ENCODE results near the gene LCTL. TPM values are rescaled to one million over a fixed set of nuclear protein-coding genes. Genes with fewer than 3 reads are reported as not detected.

The LCTL gene
- total and polyA plus RNA-seq, 7 donors = 0.01 TPM; not detected in 6

DNA sequence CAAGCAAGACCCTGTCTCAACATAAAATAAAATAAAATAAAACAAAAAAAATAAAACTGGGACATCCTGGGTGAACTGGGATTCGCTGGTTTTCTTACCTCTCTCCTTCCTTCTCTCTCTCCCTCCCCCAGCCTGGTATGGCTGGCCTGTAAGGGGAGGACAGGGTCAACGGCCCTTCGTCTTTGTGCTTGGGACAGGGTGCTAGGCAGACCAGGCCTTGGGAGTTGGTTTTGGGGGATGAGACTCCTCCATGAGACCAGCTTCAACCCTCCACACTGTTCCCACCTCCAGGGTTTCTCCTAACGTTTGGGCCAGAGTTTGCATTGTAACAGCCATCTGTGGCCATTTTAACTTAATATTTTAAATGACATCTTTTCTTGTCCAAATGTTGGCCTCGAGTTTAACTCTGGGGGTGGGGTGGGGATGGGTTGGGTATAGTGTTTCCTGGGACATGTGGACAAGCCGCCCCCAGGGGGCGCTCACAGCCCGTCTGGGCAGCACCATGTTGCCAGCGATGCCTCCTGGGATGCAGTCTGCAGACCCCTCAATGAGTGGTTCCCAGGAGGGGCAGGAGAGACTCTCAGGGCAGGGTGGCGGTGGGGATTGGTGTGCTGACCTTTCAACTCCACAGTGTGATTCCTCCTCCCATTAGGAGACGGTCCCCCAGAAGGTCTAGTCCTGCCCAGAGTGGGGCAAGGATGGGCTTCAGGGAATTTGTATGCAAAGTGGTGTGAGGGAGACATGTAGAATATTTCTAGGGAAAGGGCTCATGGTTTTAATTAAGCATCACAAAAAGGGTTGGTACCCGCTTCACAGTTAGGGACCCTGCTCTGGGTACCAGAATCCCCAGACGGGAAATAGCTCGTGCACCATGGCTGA is 37.7 kb upstream of the LCTL start:
- Histone ChIP-seq H3K4me3 (no peak overlapping the region), H3K36me3 (no peaks in the 10 kb centered on the region), H3K9me3 (no peaks in the 10 kb centered on the region), H3K27ac (no peak overlapping the region), H3K4me1 (no peaks in the 10 kb centered on the region), H3K27me3 (no peaks in the 10 kb centered on the region)
- intact Hi-C loops (cut with DNase I) = loop anchor here (1.0 kb wide), 2 partner anchors 171 to 248 kb away; no protein-coding TSS in a partner anchor
- TF ChIP-seq POLR2A (IDR thresholded peaks at IDR 0.05) (no peak), EP300 (IDR thresholded peaks at IDR 0.05) (no peak), CTCF (IDR thresholded peaks at IDR 0.05) (peak; percentile 59 to 80 (median 64)), POLR2AphosphoS5 (IDR thresholded peaks at IDR 0.05) (no peak)
- WGBS, 2 donors = 37 to 44% methylated on average over 14 of the region's 14 CpGs
- DNase-seq = peak; percentile 73

DNA sequence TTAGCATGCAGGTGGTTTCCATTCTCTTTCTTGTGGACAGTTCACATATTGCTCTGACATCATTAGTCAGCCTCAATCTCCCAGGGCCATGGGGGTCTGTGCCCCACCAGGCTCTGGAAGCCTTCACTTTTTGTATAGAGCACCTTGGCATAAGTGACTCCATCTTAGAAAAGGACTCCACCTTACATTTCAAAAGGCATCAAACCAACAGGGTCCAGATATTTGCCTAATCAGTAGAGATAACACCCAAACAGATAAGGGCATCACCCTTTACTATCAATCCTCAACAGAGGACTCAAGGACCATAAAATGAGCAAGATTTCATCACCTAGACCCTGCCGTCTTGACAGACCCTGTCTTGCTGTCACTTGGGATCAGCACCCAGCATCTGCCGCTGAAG is 35.7 kb upstream of the LCTL start:
- TF ChIP-seq POLR2AphosphoS5 (IDR thresholded peaks at IDR 0.05) = no peak
- TF ChIP-seq EP300 (IDR thresholded peaks at IDR 0.05) = no peak
- TF ChIP-seq CTCF (IDR thresholded peaks at IDR 0.05) = no peak
- no peak for TF ChIP-seq POLR2A (IDR thresholded peaks at IDR 0.05)
- no peaks in the 10 kb centered on the region for H3K4me1 ChIP-seq
- H3K36me3 ChIP-seq = no peaks in the 10 kb centered on the region
- 41 to 66% methylated on average over 2 of the region's 2 CpGs for WGBS, 2 donors
- no peaks in the 10 kb centered on the region for H3K27me3 ChIP-seq
- H3K4me3 ChIP-seq = no peak overlapping the region
- intact Hi-C loops (cut with DNase I) = no loop called here
- no peaks in the 10 kb centered on the region for H3K9me3 ChIP-seq
- no peak overlapping the region for H3K27ac ChIP-seq
- no peak for DNase-seq

- Histone ChIP-seq H3K4me1 (no peaks in the 10 kb centered on the region), H3K27me3 (no peaks in the 10 kb centered on the region), H3K36me3 (no peaks in the 10 kb centered on the region), H3K27ac (no peak overlapping the region), H3K4me3 (no peak overlapping the region), H3K9me3 (no peaks in the 10 kb centered on the region)
- no peak for DNase-seq
- 85% methylated on average over 4 of the region's 4 CpGs for WGBS, 2 donors
- intact Hi-C loops (cut with DNase I) = no loop called here
- TF ChIP-seq CTCF (IDR thresholded peaks at IDR 0.05) (no peak), POLR2A (IDR thresholded peaks at IDR 0.05) (no peak), EP300 (IDR thresholded peaks at IDR 0.05) (no peak), POLR2AphosphoS5 (IDR thresholded peaks at IDR 0.05) (no peak)
Measured at GRCh38 chr15:66600240-66600627, 34.4 kb upstream of the LCTL start.

- Histone ChIP-seq H3K9me3 (no peaks in the 10 kb centered on the region), H3K36me3 (no peaks in the 10 kb centered on the region), H3K27ac (no peak overlapping the region), H3K4me3 (no peak overlapping the region), H3K4me1 (no peaks in the 10 kb centered on the region), H3K27me3 (no peaks in the 10 kb centered on the region)
- TF ChIP-seq EP300 (IDR thresholded peaks at IDR 0.05) (no peak), POLR2AphosphoS5 (IDR thresholded peaks at IDR 0.05) (no peak)
- 82 to 88% methylated on average over 13 of the region's 13 CpGs for WGBS, 2 donors
- intact Hi-C loops (cut with DNase I) = no loop called here
- DNase-seq = no peak
Measured at GRCh38 chr15:66599536-66600239, 33.9 kb upstream of the LCTL start.

DNA sequence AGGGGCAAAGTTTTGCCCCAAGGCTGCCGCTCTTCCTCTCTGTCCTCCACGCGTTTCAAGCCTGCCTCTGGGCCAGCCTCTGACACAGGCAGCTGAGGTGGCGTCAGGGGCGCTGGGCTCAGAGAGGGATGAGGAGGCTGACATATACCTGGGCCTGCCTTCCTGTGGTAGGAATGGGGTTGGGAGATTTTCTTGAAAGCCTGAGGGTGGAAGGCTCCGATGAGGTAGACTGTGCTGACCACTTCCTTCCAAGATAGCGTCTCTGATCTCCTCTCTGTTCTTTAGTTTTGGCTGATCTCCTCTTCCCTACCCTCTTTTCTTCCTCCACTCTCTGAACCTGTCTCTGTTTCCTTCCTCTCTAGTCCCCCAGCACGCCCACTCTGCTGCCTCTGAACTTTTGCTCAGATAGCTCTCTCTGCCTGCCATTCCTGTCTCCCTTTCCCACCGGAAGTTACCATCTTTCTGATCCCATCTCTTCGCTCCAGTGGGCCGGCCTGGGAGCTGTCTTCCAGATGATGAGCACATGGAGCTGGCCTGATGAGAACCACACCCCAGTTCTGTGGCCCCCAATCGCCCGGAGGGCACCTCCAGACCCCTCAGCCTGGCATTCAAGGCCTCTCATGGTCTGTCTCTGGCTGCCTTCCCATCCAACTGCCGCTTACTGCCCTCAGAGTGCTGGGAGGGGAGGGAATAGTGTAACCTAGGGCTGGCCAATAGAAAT is 32.5 kb upstream of the LCTL start:
- TF ChIP-seq CTCF (IDR thresholded peaks at IDR 0.05) (no peak), POLR2A (IDR thresholded peaks at IDR 0.05) (no peak), EP300 (IDR thresholded peaks at IDR 0.05) (no peak), POLR2AphosphoS5 (IDR thresholded peaks at IDR 0.05) (no peak)
- intact Hi-C loops (cut with DNase I) = no loop called here
- DNase-seq = no peak
- no peak overlapping the region for H3K27ac ChIP-seq
- H3K4me3 ChIP-seq = no peak overlapping the region
- no peaks in the 10 kb centered on the region for H3K27me3 ChIP-seq
- H3K4me1 ChIP-seq = no peaks in the 10 kb centered on the region
- H3K9me3 ChIP-seq = no peaks in the 10 kb centered on the region
- H3K36me3 ChIP-seq = no peaks in the 10 kb centered on the region
- WGBS, 2 donors = 78 to 80% methylated on average over 14 of the region's 14 CpGs

All from sigmoid colon (tissue), 7 donors.